HCEC 1CT (cell line): Measurements from ENCODE around the gene CHERP.

Experiments
- DNase-seq: peaks from one replicate; pipeline ENCODE4 v3.0.0-alpha.2; 2017

The CHERP gene

GRCh38 chr19:16540948-16541347, 1.3 kb downstream of the CHERP start:
- no peak for DNase-seq

- DNase-seq, result no peak
Observed at GRCh38 chr19:16537111-16537510, 5.1 kb downstream of the CHERP start.

GRCh38 chr19:16536130-16536529, 6.1 kb downstream of the CHERP start:
- DNase-seq, result no peak

GRCh38 chr19:16535381-16535780, 6.9 kb downstream of the CHERP start:
- DNase-seq, result no peak

- DNase-seq, result no peak
Observed at GRCh38 chr19:16532440-16533234, 9.6 kb downstream of the CHERP start.

GRCh38 chr19:16531380-16531669, 10.9 kb downstream of the CHERP start:
- no peak for DNase-seq

GRCh38 chr19:16530540-16531379, 11.5 kb downstream of the CHERP start:
- no peak for DNase-seq

- no peak for DNase-seq
Observed at GRCh38 chr19:16529466-16530144, 12.6 kb downstream of the CHERP start.

- no peak for DNase-seq
Observed at GRCh38 chr19:16527971-16528521, 14.2 kb downstream of the CHERP start.

- no peak for DNase-seq
Observed at GRCh38 chr19:16527334-16527935, 14.8 kb downstream of the CHERP start.

- DNase-seq, result no peak
Observed at GRCh38 chr19:16525751-16526481, 16.3 kb downstream of the CHERP start.

- DNase-seq, result no peak
Observed at GRCh38 chr19:16524991-16525734, 17.1 kb downstream of the CHERP start.

- no peak for DNase-seq
Observed at GRCh38 chr19:16522559-16523377, 19.5 kb downstream of the CHERP start.

- DNase-seq, result no peak
Observed at GRCh38 chr19:16521715-16522289, 20.4 kb downstream of the CHERP start.

GRCh38 chr19:16520986-16521624, 21.1 kb downstream of the CHERP start:
- DNase-seq, result no peak

GRCh38 chr19:16520074-16520973, 21.9 kb downstream of the CHERP start:
- DNase-seq, result no peak

- DNase-seq, result no peak
Observed at GRCh38 chr19:16519230-16519687, 23.0 kb downstream of the CHERP start.

GRCh38 chr19:16518483-16519229, 23.6 kb downstream of the CHERP start:
- DNase-seq, result no peak
